H1 (cell line): Measurements from ENCODE around the gene MPRIP. TPM values are rescaled to one million over a fixed set of nuclear protein-coding genes. Genes with fewer than 3 reads are reported as not detected.
A peak's percentile ranks its signal among the peaks of the same experiment; 100 is the strongest.

Source experiments
- CTCF ChIA-PET: fragments of 300-600 bp; sonication (Branson Sonifier 250); formaldehyde crosslinking; loops from one replicate; lab custom pipeline; 2021; ENCODE audit not compliant: partially characterized antibody; lab: Charles Lee
- POLR2A ChIA-PET: fragments of 300-600 bp; sonication (Branson Sonifier 250); formaldehyde crosslinking; loops from one replicate; lab custom pipeline; 2021; ENCODE audit warnings: inconsistent platforms; ENCODE audit not compliant: partially characterized antibody; lab: Charles Lee
- DNase-seq, 2 experiments: peaks; one replicate each; pipeline versions ENCODE4 v3.0.0 to v3.0.0-alpha.2; 2010 to 2022; ENCODE audit warnings: low spot score in 2 of 2, low read depth in 1 of 2, mixed read lengths in 1 of 2
- FAIRE-seq: peaks from 2 replicates; lab custom pipeline; 2011; peaks lifted over from hg19 to GRCh38; lab: Jason Lieb, UNC
- H2AFZ ChIP-seq: 2 replicates; pipeline ENCODE4 v1.8.1; 2012; ENCODE audit warnings: low read length, inconsistent platforms
- H2AK5ac ChIP-seq: 2 replicates; pipeline ENCODE4 v1.6.1; 2013; ENCODE audit warnings: low read depth, low read length
- H2BK120ac ChIP-seq: replicated peaks from 2 replicates; pipeline ENCODE3; 2013; ENCODE audit warnings: low read depth, low read length, inconsistent platforms
- H2BK12ac ChIP-seq: 2 replicates; pipeline ENCODE4 v1.6.1; 2013; ENCODE audit warnings: low read depth, low read length
- H2BK15ac ChIP-seq: 2 replicates; pipeline ENCODE4 v1.6.1; 2013; ENCODE audit warnings: low read length
- H2BK20ac ChIP-seq: 2 replicates; pipeline ENCODE4 v1.6.1; 2013; ENCODE audit warnings: low read length
- H2BK5ac ChIP-seq: 2 replicates; pipeline ENCODE4 v1.6.1; 2013; ENCODE audit warnings: low read depth, low read length
- H3K14ac ChIP-seq: 2 replicates; pipeline ENCODE4 v1.6.1; 2013; ENCODE audit warnings: inconsistent platforms; ENCODE audit not compliant: insufficient read length
- H3K18ac ChIP-seq: 2 replicates; pipeline ENCODE4 v1.6.1; 2013; ENCODE audit warnings: low read length; ENCODE audit errors: extremely low read depth
- H3K23ac ChIP-seq: 2 replicates; pipeline ENCODE4 v1.6.1; 2013; ENCODE audit warnings: inconsistent platforms; ENCODE audit not compliant: insufficient read length
- H3K23me2 ChIP-seq: 2 replicates; pipeline ENCODE4 v1.6.1; 2013; ENCODE audit warnings: low read depth, low read length
- H3K27ac ChIP-seq: 2 replicates; pipeline ENCODE4 v1.6.1; 2011; ENCODE audit warnings: low read depth, low read length, inconsistent platforms
- H3K27me3 ChIP-seq, 4 experiments: replicated peaks in 1 of 4; 1 replicate in 1 of 4; 2 replicates in 3 of 4; pipeline versions ENCODE4 v1.6.1 to v1.8.1; 2011 to 2013; ENCODE audit warnings: low read length in 3 of 4, mild to moderate bottlenecking in 3 of 4, inconsistent platforms in 2 of 4, mixed read lengths in 2 of 4, moderate library complexity in 1 of 4; ENCODE audit not compliant: control insufficient read depth in 3 of 4, insufficient read depth in 3 of 4; ENCODE audit errors: extremely low read depth in 1 of 4
- H3K36me3 ChIP-seq, 4 experiments: 2 replicates each; pipeline versions ENCODE4 v1.6.1 to v1.8.1; 2011 to 2013; ENCODE audit warnings: mild to moderate bottlenecking in 4 of 4, low read length in 3 of 4, moderate library complexity in 2 of 4, control low read depth in 1 of 4, inconsistent platforms in 1 of 4; ENCODE audit not compliant: insufficient read depth in 4 of 4, control insufficient read depth in 2 of 4
- H3K4ac ChIP-seq: replicated peaks from 2 replicates; pipeline ENCODE3; 2013; ENCODE audit warnings: low read length, low read depth, mixed read lengths, inconsistent platforms; ENCODE audit not compliant: insufficient read length
- H3K4me1 ChIP-seq, 4 experiments: replicated peaks in 1 of 4; 1 replicate in 1 of 4; 2 replicates in 3 of 4; pipeline versions ENCODE4 v1.6.1 to v1.8.1; 2011 to 2013; ENCODE audit warnings: low read length in 3 of 4, inconsistent platforms in 2 of 4, mixed read lengths in 1 of 4; ENCODE audit not compliant: insufficient read depth in 4 of 4, control insufficient read depth in 3 of 4
- H3K4me2 ChIP-seq, 2 experiments: 2 replicates each; pipeline versions ENCODE4 v1.6.1 to v1.8.1; 2011 to 2013; ENCODE audit warnings: low read depth in 2 of 2, low read length in 2 of 2, control low read depth in 1 of 2, inconsistent platforms in 1 of 2, mild to moderate bottlenecking in 1 of 2; ENCODE audit not compliant: insufficient read depth in 1 of 2
- H3K4me3 ChIP-seq, 4 experiments: fragments of 200-600, 300-600 bp in 1 of 4; sonication (generic), shearing (Covaris generic), sonication (Bioruptor Twin) in 1 of 4; 2 replicates each; pipeline versions ENCODE4 v1.5.1 to v1.8.1; 2011 to 2016; ENCODE audit warnings: low read length in 4 of 4, low read depth in 3 of 4, control low read depth in 2 of 4, inconsistent platforms in 2 of 4, mild to moderate bottlenecking in 2 of 4, mixed read lengths in 1 of 4, moderate library complexity in 1 of 4; ENCODE audit not compliant: insufficient read depth in 2 of 4; ENCODE audit errors: extremely low read depth in 1 of 4
- H3K56ac ChIP-seq: replicated peaks from 2 replicates; pipeline ENCODE3; 2013; ENCODE audit warnings: low read depth, mild to moderate bottlenecking, mixed read lengths, low read length, inconsistent platforms; ENCODE audit not compliant: insufficient read length
- H3K79me1 ChIP-seq: 2 replicates; pipeline ENCODE4 v1.6.1; 2013; ENCODE audit warnings: low read depth, low read length, control low read depth
- H3K79me2 ChIP-seq, 2 experiments: 2 replicates each; pipeline versions ENCODE4 v1.6.1 to v1.8.1; 2012 to 2013; ENCODE audit warnings: low read length in 2 of 2, mild to moderate bottlenecking in 2 of 2, inconsistent platforms in 1 of 2; ENCODE audit not compliant: insufficient read depth in 2 of 2, control insufficient read depth in 1 of 2
- H3K9ac ChIP-seq, 4 experiments: replicated peaks in 1 of 4; 1 replicate in 1 of 4; 2 replicates in 3 of 4; pipeline versions ENCODE4 v1.6.1 to v1.8.1; 2011 to 2013; ENCODE audit warnings: low read depth in 3 of 4, low read length in 3 of 4, control low read depth in 2 of 4, mild to moderate bottlenecking in 2 of 4, moderate library complexity in 2 of 4, inconsistent platforms in 1 of 4; ENCODE audit errors: extremely low read depth in 1 of 4
- H3K9me3 ChIP-seq, 2 experiments: 2 replicates each; pipeline versions ENCODE4 v1.6.1 to v1.8.1; 2012 to 2013; ENCODE audit warnings: mild to moderate bottlenecking in 2 of 2, moderate library complexity in 2 of 2, control low read depth in 1 of 2, inconsistent platforms in 1 of 2, low read depth in 1 of 2, low read length in 1 of 2, mixed read lengths in 1 of 2; ENCODE audit not compliant: insufficient read depth in 2 of 2
- H4K20me1 ChIP-seq, 2 experiments: replicated peaks in 1 of 2; 2 replicates each; pipeline versions ENCODE3 to v1.8.1; 2011 to 2013; ENCODE audit warnings: inconsistent platforms in 2 of 2, low read length in 2 of 2, mild to moderate bottlenecking in 1 of 2; ENCODE audit not compliant: insufficient read depth in 2 of 2, control insufficient read depth in 1 of 2
- H4K5ac ChIP-seq: 2 replicates; pipeline ENCODE4 v1.6.1; 2013; ENCODE audit warnings: low read length, low read depth, mixed read lengths, inconsistent platforms; ENCODE audit not compliant: insufficient read length
- H4K8ac ChIP-seq: 2 replicates; pipeline ENCODE4 v1.8.0; 2013; ENCODE audit warnings: mild to moderate bottlenecking, moderate library complexity, low read length, inconsistent platforms; ENCODE audit not compliant: insufficient read depth; ENCODE audit errors: extremely low read depth
- H4K91ac ChIP-seq: replicated peaks from 2 replicates; pipeline ENCODE3; 2013; ENCODE audit warnings: low read length, mixed read lengths, inconsistent platforms; ENCODE audit not compliant: insufficient read length
- SIN3A ChIP-seq, 2 experiments: IDR thresholded peaks in 1 of 2; conservative IDR thresholded peaks in 1 of 2; 2 replicates each; pipeline ENCODE4 v1.6.1; 2011 to 2012; ENCODE audit warnings: low read length in 2 of 2, improper control_type of control experiment in 1 of 2, low read depth in 1 of 2, mild to moderate bottlenecking in 1 of 2
- SIX5 ChIP-seq: IDR thresholded peaks from 2 replicates; pipeline ENCODE4 v1.6.1; 2011; ENCODE audit warnings: mild to moderate bottlenecking, low read depth, low read length
- WGBS, 2 experiments: shearing (Covaris generic) in 1 of 2; methylation state at CpG; one replicate each; pipeline versions ENCODE4 v1.1.6 to v1.1.7; 2013 to 2015; ENCODE audit warnings: low lambda C conversion rate in 2 of 2, mixed read lengths in 2 of 2, inconsistent platforms in 1 of 2, low coverage in 1 of 2, missing lambda C conversion rate in 1 of 2; ENCODE audit not compliant: insufficient replicate concordance in 2 of 2, insufficient coverage in 1 of 2, insufficient read length in 1 of 2; ENCODE audit errors: extremely low coverage in 1 of 2, missing lambda C conversion rate in 1 of 2; 5-methylcytosine and 5-hydroxymethylcytosine counted together
- polyA plus RNA-seq, 7 experiments: library from polyadenylated mRNA; depleted of rRNA in 3 of 7; stranded (reverse) in 5 of 7; unstranded in 2 of 7; fragments of >200 nt in 5 of 7; fragments of 200-250 nt in 2 of 7; gene quantifications; 1 replicate in 5 of 7; 2 replicates in 1 of 7; 4 replicates in 1 of 7; pipeline versions ENCODE4 v1.2.1 to v1.2.3, GENCODE V29; 2011 to 2013; ENCODE audit warnings: missing spikeins in 2 of 7, mixed read lengths in 2 of 7
- total RNA-seq: library from RNA; stranded (reverse); fragmentation: NEBNext Ultra II Directional; extraction: Animal tissue kit (Norgen Biotek cat#: 25700); gene quantifications from 2 replicates; pipeline ENCODE4 v1.2.1, GENCODE V29; 2021

The MPRIP gene
- total and polyA plus RNA-seq, 2 of the 8 experiments (the other 6 are each of a cell fraction or from before 2014, with no cell fraction given), result 48.6 to 146 TPM

DNA sequence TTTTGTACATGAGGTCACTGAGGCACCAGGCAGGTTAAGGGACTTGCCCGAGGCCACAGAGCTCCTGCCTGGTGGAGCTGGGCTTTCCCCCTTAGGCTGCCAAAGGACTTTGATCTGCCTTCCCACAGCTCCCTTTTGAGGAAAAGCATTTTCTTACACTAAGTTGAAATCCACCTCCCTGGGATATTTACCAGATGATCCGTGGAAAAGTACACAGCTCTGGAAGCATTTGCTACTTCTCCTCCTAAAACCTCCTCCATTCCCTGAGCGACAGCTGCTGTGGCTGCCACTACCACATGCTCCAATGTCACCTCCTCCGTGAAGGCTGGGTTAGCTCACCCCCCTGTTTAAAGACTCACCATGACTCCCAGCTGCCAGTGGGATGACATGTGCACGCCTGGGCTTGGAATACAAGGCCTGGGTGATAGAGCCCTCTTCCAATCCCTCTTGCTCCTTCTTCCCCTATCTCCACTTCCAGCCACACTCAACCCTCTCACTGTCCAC, 1.2 kb upstream of the MPRIP start:
- FAIRE-seq, result no peak
- H3K27ac ChIP-seq, result no peak overlapping the region

More for the DNA sequence above, 1.2 kb upstream of the MPRIP start:
- no peak overlapping the region for H3K14ac ChIP-seq
- no peak overlapping the region for H2BK12ac ChIP-seq
- CTCF ChIA-PET, result interaction anchor here (0.7 to 2.1 kb wide), 4 partner anchors 19 to 143 kb away, joined by 3 to 10 read pairs (median 3); no protein-coding TSS in a partner anchor
- H3K36me3 ChIP-seq, result no peaks in the 10 kb centered on the region
- peaks cover 8 to 31% of the 10 kb centered on the region in 2 experiments for H3K79me2 ChIP-seq
- H2BK15ac ChIP-seq, result no peak overlapping the region
- TF ChIP-seq SIX5 (no peak), SIN3A (conservative IDR thresholded peaks at IDR 0.05 in 1 of 2, IDR thresholded peaks at IDR 0.05 in 1 of 2; ENCODE audit: low read depth in 1 of 2, low read length in 2 of 2) (peak; percentile 37 to 69; a peak in 1 of 4 replicates)
- TF ChIP-seq, all 59 proteins: peak for 1
- Histone ChIP-seq H3K4me1 (peaks cover 3 to 12% (median 8%) of the 10 kb centered on the region in 4 experiments; a peak in 5 of 7 replicates), H3K4me3 (peak overlapping the region in 1 of 4 experiments; percentile 63; a peak in 1 of 8 replicates), H3K56ac (no peak overlapping the region), H3K4me2 (peak overlapping the region; percentile 81 to 83; a peak in 1 of 4 replicates), H4K8ac (no peak overlapping the region), H4K91ac (no peak overlapping the region), H3K79me1 (peaks cover 7% of the 10 kb centered on the region), H4K5ac (no peak overlapping the region), H3K9ac (no peak overlapping the region), H2BK5ac (no peak overlapping the region), H3K23me2 (peaks cover 7% of the 10 kb centered on the region), H3K27me3 (peaks cover 0 to 5% (median 3%) of the 10 kb centered on the region in 4 experiments; a peak in 2 of 7 replicates), H3K9me3 (no peaks in the 10 kb centered on the region), H3K18ac (no peak overlapping the region), H3K23ac (no peak overlapping the region), H2AFZ (no peak overlapping the region), H2BK120ac (no peak overlapping the region), H4K20me1 (peaks cover 1 to 10% of the 10 kb centered on the region in 2 experiments), H2BK20ac (no peak overlapping the region), H2AK5ac (no peak overlapping the region), H3K4ac (no peak overlapping the region)
- DNase-seq, result no peak
- WGBS, 2 experiments, result 74% methylated on average over 5 of the region's 5 CpGs; no CpG with 5 or more reads in 1 of the 2 experiments
- POLR2A ChIA-PET, result interaction anchor here (0.5 to 1.4 kb wide), 4 partner anchors 13 to 278 kb away, joined by 3 to 5 read pairs (median 4); no protein-coding TSS in a partner anchor
